ENCODE results near the gene PVALB.

GRCh38 chr22:36850056-36850455, 33.2 kb upstream of the PVALB start:
- TF ChIP-seq, protein P1, sequence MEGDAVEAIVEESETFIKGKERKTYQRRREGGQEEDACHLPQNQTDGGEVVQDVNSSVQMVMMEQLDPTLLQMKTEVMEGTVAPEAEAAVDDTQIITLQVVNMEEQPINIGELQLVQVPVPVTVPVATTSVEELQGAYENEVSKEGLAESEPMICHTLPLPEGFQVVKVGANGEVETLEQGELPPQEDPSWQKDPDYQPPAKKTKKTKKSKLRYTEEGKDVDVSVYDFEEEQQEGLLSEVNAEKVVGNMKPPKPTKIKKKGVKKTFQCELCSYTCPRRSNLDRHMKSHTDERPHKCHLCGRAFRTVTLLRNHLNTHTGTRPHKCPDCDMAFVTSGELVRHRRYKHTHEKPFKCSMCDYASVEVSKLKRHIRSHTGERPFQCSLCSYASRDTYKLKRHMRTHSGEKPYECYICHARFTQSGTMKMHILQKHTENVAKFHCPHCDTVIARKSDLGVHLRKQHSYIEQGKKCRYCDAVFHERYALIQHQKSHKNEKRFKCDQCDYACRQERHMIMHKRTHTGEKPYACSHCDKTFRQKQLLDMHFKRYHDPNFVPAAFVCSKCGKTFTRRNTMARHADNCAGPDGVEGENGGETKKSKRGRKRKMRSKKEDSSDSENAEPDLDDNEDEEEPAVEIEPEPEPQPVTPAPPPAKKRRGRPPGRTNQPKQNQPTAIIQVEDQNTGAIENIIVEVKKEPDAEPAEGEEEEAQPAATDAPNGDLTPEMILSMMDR (IDR thresholded peaks at IDR 0.05; ENCODE audit: low read depth, low read length, poor library complexity, severe bottlenecking), result no peak
- no peak for TF ChIP-seq EZH2phosphoT487 (IDR thresholded peaks at IDR 0.05; ENCODE audit: borderline replicate concordance, low read length)
